ENCODE data around the gene MDFI. TPM values are rescaled to one million over a fixed set of nuclear protein-coding genes. Genes with fewer than 3 reads are reported as not detected.

Gene MDFI
- total RNA-seq, 4 donors from 2014 or later = 24.3 to 120 (median 45.3) TPM

- no peak for DNase-seq (ENCODE audit: low spot score)
- no peak for ATAC-seq (ENCODE audit: low FRiP score)
Observed at GRCh38 chr6:41671376-41671775, 33.1 kb downstream of the MDFI start.

GRCh38 chr6:41672016-41672415 lies 33.7 kb downstream of the MDFI start:
- no peak for TF ChIP-seq CTCF (IDR thresholded peaks at IDR 0.05)
- ATAC-seq (ENCODE audit: low FRiP score) (no peak), DNase-seq (ENCODE audit: low spot score) (no peak)

More at GRCh38 chr6:41671376-41671775, 33.1 kb downstream of the MDFI start:
- TF ChIP-seq CTCF (IDR thresholded peaks at IDR 0.05) = no peak

- ATAC-seq (ENCODE audit: low FRiP score) (no peak), DNase-seq (ENCODE audit: low spot score) (no peak)
- TF ChIP-seq CTCF (IDR thresholded peaks at IDR 0.05) = no peak
Observed at GRCh38 chr6:41672816-41673703, 34.8 kb downstream of the MDFI start.

- ATAC-seq (ENCODE audit: low FRiP score) (no peak), DNase-seq (ENCODE audit: low spot score) (no peak)
- no peak for TF ChIP-seq CTCF (IDR thresholded peaks at IDR 0.05)
Observed at GRCh38 chr6:41673704-41674000, 35.4 kb downstream of the MDFI start.

GRCh38 chr6:41674231-41675000 lies 36.1 kb downstream of the MDFI start:
- DNase-seq (ENCODE audit: low spot score) = no peak
- no peak for TF ChIP-seq CTCF (IDR thresholded peaks at IDR 0.05)
- no peak for ATAC-seq (ENCODE audit: low FRiP score)

GRCh38 chr6:41675176-41675775 lies 37.0 kb downstream of the MDFI start:
- ATAC-seq (ENCODE audit: low FRiP score) (no peak), DNase-seq (ENCODE audit: low spot score) (no peak)
- no peak for TF ChIP-seq CTCF (IDR thresholded peaks at IDR 0.05)
